ENCODE results near the gene MAP3K5.

- no peak for TF ChIP-seq FOXP2 (optimal IDR thresholded peaks at IDR 0.05; ENCODE audit: borderline replicate concordance, extremely low read depth, extremely low read length, insufficient read depth)
- no peak for TF ChIP-seq POLR2AphosphoS5 (IDR thresholded peaks at IDR 0.05; ENCODE audit: low read depth, low read length)
- no peak for TF ChIP-seq TAF1 (IDR thresholded peaks at IDR 0.05; ENCODE audit: borderline replicate concordance, insufficient read depth, low read length)
These were observed 242.8 kb downstream of the MAP3K5 start for GRCh38 chr6:136549300-136550044.
